Small intestine (tissue), 7 donors: Measurements from ENCODE around the gene SLC4A4. TPM values are rescaled to one million over a fixed set of nuclear protein-coding genes. Genes with fewer than 3 reads are reported as not detected.

Source experiments
- DNase-seq, 2 donors: peaks; one replicate each; pipeline versions ENCODE4 v3.0.0 to v3.0.0-alpha.2; 2013
- FAIRE-seq: peaks from 2 replicates; lab custom pipeline; 2012; peaks lifted over from hg19 to GRCh38; lab: Jason Lieb, UNC
- H3K27ac ChIP-seq, 3 donors: one replicate each; pipeline ENCODE4 v1.5.1; 2013; ENCODE audit warnings: low read length in 2 of 3, mild to moderate bottlenecking in 2 of 3, control low read depth in 1 of 3, inconsistent platforms in 1 of 3, low read depth in 1 of 3, moderate library complexity in 1 of 3
- H3K27me3 ChIP-seq, 3 donors: one replicate each; pipeline ENCODE4 v1.6.1; 2013; ENCODE audit warnings: low read length in 3 of 3, inconsistent platforms in 1 of 3; ENCODE audit not compliant: control insufficient read depth in 3 of 3, insufficient read depth in 3 of 3
- H3K36me3 ChIP-seq, 3 donors: one replicate each; pipeline ENCODE4 v1.6.1; 2013; ENCODE audit warnings: low read length in 3 of 3, inconsistent platforms in 1 of 3, low read depth in 1 of 3, mild to moderate bottlenecking in 1 of 3, moderate library complexity in 1 of 3; ENCODE audit not compliant: control insufficient read depth in 3 of 3, insufficient read depth in 2 of 3
- H3K4me1 ChIP-seq, 3 donors: one replicate each; pipeline ENCODE4 v1.6.1; 2013; ENCODE audit warnings: low read length in 2 of 3, inconsistent platforms in 1 of 3, low read depth in 1 of 3, mild to moderate bottlenecking in 1 of 3, moderate library complexity in 1 of 3; ENCODE audit not compliant: control insufficient read depth in 3 of 3, insufficient read depth in 2 of 3
- H3K4me3 ChIP-seq, 3 donors: one replicate each; pipeline ENCODE4 v1.5.1; 2013; ENCODE audit warnings: low read length in 3 of 3, control low read depth in 1 of 3, inconsistent platforms in 1 of 3, low read depth in 1 of 3, mild to moderate bottlenecking in 1 of 3, moderate library complexity in 1 of 3
- H3K9me3 ChIP-seq, 2 donors: one replicate each; pipeline ENCODE4 v1.6.1; 2013; ENCODE audit warnings: low read depth in 1 of 2, low read length in 1 of 2; ENCODE audit not compliant: control insufficient read depth in 2 of 2, insufficient read depth in 1 of 2
- WGBS, 3 donors: extraction: QIAGEN DNeasy Blood & Tissue Kit; methylation state at CpG; one replicate each; pipeline ENCODE4 v1.1.7; 2013; 5-methylcytosine and 5-hydroxymethylcytosine counted together
- polyA plus RNA-seq, 4 donors: library from polyadenylated mRNA; stranded (reverse) in 3 of 4; unstranded in 1 of 4; fragments of 200-250 nt in 3 of 4; fragments of 120-200 nt in 1 of 4; gene quantifications; one replicate each; pipeline versions ENCODE4 v1.2.1 to v1.2.3, GENCODE V29; 2013
- donor health status: healthy with polysubstance abuse.
- donor health status: control.
- donor health status: control.
- donor health status: Bipolar disorder and iron deficiency.
- donor health status: healthy.

SLC4A4 gene
- polyA plus RNA-seq, 4 donors: 14.0 to 17.4 (median 15.3) TPM

GRCh38 chr4:71429106-71429505 is 90.3 kb downstream of the SLC4A4 start:
- Histone ChIP-seq H3K27me3 (no peaks in the 10 kb centered on the region), H3K4me3 (no peak overlapping the region), H3K9me3 (no peaks in the 10 kb centered on the region), H3K4me1 (no peaks in the 10 kb centered on the region), H3K27ac (no peak overlapping the region), H3K36me3 (no peaks in the 10 kb centered on the region)
- WGBS, 3 donors: 79 to 86% (median 85%) methylated on average over 2 of the region's 2 CpGs
- DNase-seq (no peak), FAIRE-seq (no peak)

DNA sequence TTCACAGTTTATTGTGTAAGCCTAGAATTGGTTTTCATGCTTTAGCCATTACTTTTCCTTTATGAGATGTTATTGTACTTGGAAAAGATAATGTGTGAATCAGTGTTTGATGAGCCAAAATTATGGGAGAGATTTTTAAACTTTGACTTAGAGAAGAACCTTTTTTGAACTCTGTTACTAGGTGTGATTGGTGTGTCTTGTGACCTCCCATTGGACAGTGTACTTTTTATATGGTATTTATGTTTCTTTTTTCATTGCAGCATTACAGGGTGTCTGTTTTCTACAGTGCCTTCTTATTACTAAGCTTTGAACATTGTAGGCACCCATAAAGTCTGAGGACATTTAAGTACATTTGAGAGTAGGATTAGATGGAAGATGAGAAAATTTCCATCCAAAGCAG is 91.1 kb downstream of the SLC4A4 start:
- Histone ChIP-seq H3K27me3 (no peaks in the 10 kb centered on the region), H3K36me3 (no peaks in the 10 kb centered on the region), H3K4me1 (no peaks in the 10 kb centered on the region), H3K27ac (no peak overlapping the region), H3K4me3 (no peak overlapping the region), H3K9me3 (no peaks in the 10 kb centered on the region)
- no peak for DNase-seq
- FAIRE-seq: no peak

GRCh38 chr4:71430609-71431008 is 91.8 kb downstream of the SLC4A4 start:
- Histone ChIP-seq H3K36me3 (no peaks in the 10 kb centered on the region), H3K4me1 (no peaks in the 10 kb centered on the region), H3K27ac (no peak overlapping the region), H3K9me3 (no peaks in the 10 kb centered on the region), H3K4me3 (no peak overlapping the region), H3K27me3 (no peaks in the 10 kb centered on the region)
- FAIRE-seq (no peak), DNase-seq (no peak)
- 84 to 86% (median 85%) methylated on average over 2 of the region's 2 CpGs for WGBS, 3 donors

- Histone ChIP-seq H3K9me3 (no peaks in the 10 kb centered on the region), H3K4me3 (no peak overlapping the region), H3K4me1 (peaks cover 0 to 22% (median 0%) of the 10 kb centered on the region in 3 donors), H3K27ac (no peak overlapping the region), H3K36me3 (no peaks in the 10 kb centered on the region), H3K27me3 (no peaks in the 10 kb centered on the region)
- FAIRE-seq: no peak
- 81 to 93% (median 81%) methylated on average over 2 of the region's 2 CpGs for WGBS, 3 donors
- DNase-seq: no peak
Measured at GRCh38 chr4:71440612-71441011, 101.8 kb downstream of the SLC4A4 start.

- H3K36me3 ChIP-seq: no peaks in the 10 kb centered on the region
- no peak for FAIRE-seq
- H3K27me3 ChIP-seq: no peaks in the 10 kb centered on the region
- H3K4me1 ChIP-seq: peaks cover 0 to 22% (median 0%) of the 10 kb centered on the region in 3 donors
- WGBS, 3 donors: 53 to 58% (median 55%) methylated on average over 5 of the region's 5 CpGs
- no peak overlapping the region for H3K4me3 ChIP-seq
- H3K27ac ChIP-seq: peak overlapping the region in 1 of 3 donors; percentile 62
- DNase-seq: peak in 1 of 2 donors; percentile 67
- H3K9me3 ChIP-seq: no peaks in the 10 kb centered on the region
Measured at GRCh38 chr4:71441186-71442169, 102.7 kb downstream of the SLC4A4 start.

DNA sequence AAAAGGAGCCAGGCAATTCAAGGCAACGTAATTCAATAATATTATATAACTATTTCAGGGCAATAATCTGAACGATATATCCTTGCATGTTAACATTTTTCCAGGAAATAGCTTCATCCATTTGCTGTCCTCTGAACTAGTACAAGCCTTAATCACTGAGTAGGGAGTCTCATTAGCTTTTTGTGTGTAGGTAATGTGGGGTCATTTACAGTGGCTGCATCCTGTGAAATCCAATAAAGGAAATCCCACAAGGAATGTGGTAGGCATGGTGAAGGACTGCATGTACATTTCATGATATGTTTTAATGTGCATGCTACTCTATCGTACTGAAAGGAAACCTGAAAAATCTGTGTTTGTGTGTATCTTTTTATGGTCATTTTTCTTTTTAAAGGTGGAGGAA is 103.5 kb downstream of the SLC4A4 start:
- Histone ChIP-seq H3K27ac (no peak overlapping the region), H3K27me3 (no peaks in the 10 kb centered on the region), H3K36me3 (no peaks in the 10 kb centered on the region), H3K9me3 (no peaks in the 10 kb centered on the region), H3K4me3 (no peak overlapping the region), H3K4me1 (peaks cover 0 to 22% (median 0%) of the 10 kb centered on the region in 3 donors)
- FAIRE-seq: no peak
- no peak for DNase-seq
- 83 to 89% (median 86%) methylated on average over 3 of the region's 3 CpGs for WGBS, 3 donors

DNA sequence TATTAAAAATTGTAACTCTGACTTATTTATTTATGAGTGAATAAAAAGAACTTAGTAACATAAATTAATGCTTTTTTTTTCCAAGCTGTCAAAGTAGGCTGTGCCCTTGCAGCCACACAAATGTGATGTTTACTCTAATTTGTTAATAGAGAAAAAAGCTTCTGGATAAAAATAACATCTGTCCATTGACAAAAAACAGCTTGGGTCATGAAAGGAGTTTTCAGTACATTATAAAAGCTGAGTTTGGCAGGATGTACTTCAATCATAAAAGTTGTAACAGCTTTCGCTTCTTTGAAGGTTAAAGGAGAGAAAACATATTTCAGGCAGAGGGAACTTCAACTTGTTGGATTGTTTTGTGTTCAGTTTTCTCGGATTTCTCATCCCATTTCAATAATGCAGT is 105.6 kb downstream of the SLC4A4 start:
- H3K9me3 ChIP-seq: no peaks in the 10 kb centered on the region
- FAIRE-seq (no peak), DNase-seq (no peak)
- no peaks in the 10 kb centered on the region for H3K36me3 ChIP-seq
- no peak overlapping the region for H3K4me3 ChIP-seq
- H3K27ac ChIP-seq: no peak overlapping the region
- H3K27me3 ChIP-seq: no peaks in the 10 kb centered on the region
- 58 to 86% (median 76%) methylated on average over 2 of the region's 2 CpGs for WGBS, 3 donors
- H3K4me1 ChIP-seq: peaks cover 0 to 22% (median 0%) of the 10 kb centered on the region in 3 donors

- H3K36me3 ChIP-seq: no peaks in the 10 kb centered on the region
- no peaks in the 10 kb centered on the region for H3K9me3 ChIP-seq
- no peaks in the 10 kb centered on the region for H3K27me3 ChIP-seq
- H3K4me1 ChIP-seq: peaks cover 0 to 12% (median 0%) of the 10 kb centered on the region in 3 donors
- 20 to 46% (median 26%) methylated on average over 2 of the region's 2 CpGs for WGBS, 3 donors
- DNase-seq (peak in 1 of 2 donors; percentile 22), FAIRE-seq (no peak)
- H3K4me3 ChIP-seq: no peak overlapping the region
- H3K27ac ChIP-seq: no peak overlapping the region
Measured at GRCh38 chr4:71445811-71446210, 107.0 kb downstream of the SLC4A4 start.
